ENCODE data around the gene INCA1. TPM values are rescaled to one million over a fixed set of nuclear protein-coding genes. Genes with fewer than 3 reads are reported as not detected.

The INCA1 gene
- total and polyA plus RNA-seq, 2 donors (not counting 3 experiments of a cell fraction or from before 2014, with no cell fraction given): 0.71 to 1.0 TPM

- H3K9me1 ChIP-seq (replicated peaks; ENCODE audit: control insufficient read depth, extremely low read depth, insufficient read depth, low read length): no peaks in the 10 kb centered on the region
- H2AFZ ChIP-seq (ENCODE audit: low read depth, low read length): no peak overlapping the region
- DNase-seq (ENCODE audit: low read depth, low spot score) (no peak), FAIRE-seq (no peak)
- no peaks in the 10 kb centered on the region for H3K79me2 ChIP-seq (ENCODE audit: control insufficient read depth, insufficient read depth, low read length)
- dilution Hi-C loops (cut with MboI; ENCODE audit: extremely low pct_ligation_motif_present, low sequenced_read_pairs) (no loop called here), intact Hi-C loops (cut with micrococcal nuclease) (no loop called here)
- no peaks in the 10 kb centered on the region for H4K20me1 ChIP-seq (replicated peaks; ENCODE audit: control insufficient read depth, extremely low read depth, insufficient read depth, low read length)
- H3K4me1 ChIP-seq (ENCODE audit: control insufficient read depth, extremely low read depth, insufficient read depth, low read length): peaks cover 24% of the 10 kb centered on the region
- TF ChIP-seq POLR2A (IDR thresholded peaks at IDR 0.05; ENCODE audit: low read depth, low read length): no peak
- no peak for TF ChIP-seq MYC (IDR thresholded peaks at IDR 0.05; ENCODE audit: low read depth, low read length)
- no peak for TF ChIP-seq EZH2 (IDR thresholded peaks at IDR 0.05; ENCODE audit: borderline replicate concordance, low read depth, low read length, severe bottlenecking)
- TF ChIP-seq CTCF (IDR thresholded peaks at IDR 0.05; ENCODE audit: extremely low read depth in 1 of 2, insufficient read depth in 1 of 2, low read depth in 1 of 2, low read length in 2 of 2): no peak
- TF ChIP-seq GATA2 (IDR thresholded peaks at IDR 0.05; ENCODE audit: insufficient read depth, insufficient read length, low read depth, low read length): no peak
- no peak for TF ChIP-seq FOS (IDR thresholded peaks at IDR 0.05; ENCODE audit: borderline replicate concordance, insufficient read depth, low read length)
- TF ChIP-seq JUN (IDR thresholded peaks at IDR 0.05; ENCODE audit: borderline replicate concordance, insufficient read depth, insufficient read length, low read depth): no peak
- TF ChIP-seq MAX (IDR thresholded peaks at IDR 0.05; ENCODE audit: insufficient read depth, insufficient read length): no peak
- TF ChIP-seq POLR2AphosphoS5 (IDR thresholded peaks at IDR 0.05; ENCODE audit: insufficient read depth, low read depth, low read length): no peak
- H3K27ac ChIP-seq (ENCODE audit: insufficient read depth, low read depth, low read length): no peak overlapping the region
- BruUV-seq (replicated peaks): no TSS peak
- H3K27me3 ChIP-seq (ENCODE audit: control insufficient read depth in 2 of 2, insufficient read depth in 2 of 2, low read length in 2 of 2): no peaks in the 10 kb centered on the region
- H3K36me3 ChIP-seq (ENCODE audit: control insufficient read depth in 2 of 2, extremely low read depth in 1 of 2, insufficient read depth in 2 of 2, low read length in 2 of 2): peaks cover 0 to 7% of the 10 kb centered on the region in 2 experiments
- no peaks in the 10 kb centered on the region for H3K9me3 ChIP-seq (replicated peaks; ENCODE audit: control insufficient read depth, insufficient read depth, low read length)
- H3K9ac ChIP-seq (replicated peaks; ENCODE audit: extremely low read depth, insufficient read depth, low read length): no peak overlapping the region
- no peak overlapping the region for H3K4me3 ChIP-seq (replicated peaks in 1 of 3; ENCODE audit: insufficient read depth in 1 of 3, low read depth in 1 of 3, low read length in 3 of 3)
- ChIA-PET POLR2A (no interaction called here), CTCF (interaction anchor here (3.3 kb wide), 1 partner anchor 46 kb away, joined by 22 read pairs; no protein-coding TSS in a partner anchor)
- no peak overlapping the region for H3K4me2 ChIP-seq (ENCODE audit: insufficient read depth, low read length)
Measured at GRCh38 chr17:4955091-4955490, 42.2 kb downstream of the INCA1 start.
